Prostate gland (tissue), 2 donors: ENCODE results near the gene HOXD8.

ENCODE experiments used
- POLR2A ChIP-seq: fragments of 450-650 bp; IDR thresholded peaks from one replicate; pipeline ENCODE4 v1.6.1; 2016; ENCODE audit warnings: antibody characterized with exemption, mild to moderate bottlenecking
- POLR2AphosphoS5 ChIP-seq: sonication (generic); formaldehyde crosslinking; IDR thresholded peaks from one replicate; pipeline ENCODE4 v1.6.1; 2017; ENCODE audit warnings: antibody characterized with exemption
- TF ChIP-seq, protein P1 (sequence below), 4 experiments: fragments of 200-600 bp in 2 of 4; fragments of 450-650 bp in 2 of 4; sonication (generic) in 2 of 4; IDR thresholded peaks; 1 replicate in 3 of 4; 2 replicates in 1 of 4; pipeline ENCODE4 v1.5.1; 2016 to 2019; ENCODE audit warnings: antibody characterized with exemption in 4 of 4, mild to moderate bottlenecking in 2 of 4, moderate library complexity in 2 of 4

DNA sequence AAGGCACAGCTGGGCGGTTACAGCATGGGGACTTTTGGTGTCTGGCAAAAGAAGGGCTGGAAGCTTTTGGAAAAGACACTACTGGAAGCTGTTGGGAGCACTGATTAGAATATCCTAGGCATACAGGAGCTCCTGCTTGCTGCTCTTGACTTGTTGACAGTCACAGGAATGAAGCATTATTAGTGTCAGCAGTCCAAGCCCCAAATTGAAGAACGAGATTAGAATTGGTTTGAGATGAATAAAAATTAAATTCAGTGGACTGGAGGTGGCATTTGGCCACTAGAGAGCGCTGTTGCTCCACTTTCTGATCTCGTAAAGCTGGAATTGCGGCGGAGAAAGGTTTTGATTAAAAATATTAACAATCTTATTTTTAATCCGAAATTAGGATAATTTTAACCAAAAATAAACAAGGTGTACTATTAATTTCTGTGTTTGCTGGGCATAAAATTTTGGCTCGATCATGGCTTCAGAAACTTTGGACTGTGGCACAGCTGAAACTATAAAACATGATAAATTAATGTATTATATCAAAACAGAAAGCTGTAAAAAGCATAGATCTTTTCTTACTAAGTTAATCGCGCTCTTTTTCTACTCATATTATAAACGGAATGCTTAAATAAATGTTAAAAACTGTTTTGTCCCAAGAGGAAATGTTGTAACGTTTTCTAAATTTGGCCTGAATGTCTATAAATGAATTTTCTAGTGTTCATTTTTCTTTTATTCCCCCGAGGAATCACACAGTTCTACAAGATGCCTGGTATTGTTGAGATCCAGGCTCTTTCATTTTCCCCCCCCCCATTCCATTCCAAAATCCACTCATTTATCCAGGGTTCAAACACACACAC, 2.4 kb upstream of the HOXD8 start:
- TF ChIP-seq, protein P1, sequence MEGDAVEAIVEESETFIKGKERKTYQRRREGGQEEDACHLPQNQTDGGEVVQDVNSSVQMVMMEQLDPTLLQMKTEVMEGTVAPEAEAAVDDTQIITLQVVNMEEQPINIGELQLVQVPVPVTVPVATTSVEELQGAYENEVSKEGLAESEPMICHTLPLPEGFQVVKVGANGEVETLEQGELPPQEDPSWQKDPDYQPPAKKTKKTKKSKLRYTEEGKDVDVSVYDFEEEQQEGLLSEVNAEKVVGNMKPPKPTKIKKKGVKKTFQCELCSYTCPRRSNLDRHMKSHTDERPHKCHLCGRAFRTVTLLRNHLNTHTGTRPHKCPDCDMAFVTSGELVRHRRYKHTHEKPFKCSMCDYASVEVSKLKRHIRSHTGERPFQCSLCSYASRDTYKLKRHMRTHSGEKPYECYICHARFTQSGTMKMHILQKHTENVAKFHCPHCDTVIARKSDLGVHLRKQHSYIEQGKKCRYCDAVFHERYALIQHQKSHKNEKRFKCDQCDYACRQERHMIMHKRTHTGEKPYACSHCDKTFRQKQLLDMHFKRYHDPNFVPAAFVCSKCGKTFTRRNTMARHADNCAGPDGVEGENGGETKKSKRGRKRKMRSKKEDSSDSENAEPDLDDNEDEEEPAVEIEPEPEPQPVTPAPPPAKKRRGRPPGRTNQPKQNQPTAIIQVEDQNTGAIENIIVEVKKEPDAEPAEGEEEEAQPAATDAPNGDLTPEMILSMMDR (IDR thresholded peaks at IDR 0.05) = peak; percentile 83 to 97 (median 91)
- TF ChIP-seq POLR2A = no peak
- no peak for TF ChIP-seq POLR2AphosphoS5
